ENCODE data around the gene MYL3.

- no peak for TF ChIP-seq POLR2AphosphoS5 (IDR thresholded peaks at IDR 0.05)
- TF ChIP-seq CTCF (IDR thresholded peaks at IDR 0.05) = no peak
- no peak for TF ChIP-seq POLR2A (IDR thresholded peaks at IDR 0.05)
These were observed 16.4 kb downstream of the MYL3 start for GRCh38 chr3:46846624-46847542.

All from breast epithelium (tissue), 3 donors.